K562 (cell line): Measurements from ENCODE around the gene TRIP10. TPM values are rescaled to one million over a fixed set of nuclear protein-coding genes. Genes with fewer than 3 reads are reported as not detected.

Source experiments
- ATAC-seq: fragments of 200-7000 bp; cut with Tn5 transposase; 3 replicates; pipeline ENCODE4 v1.9.1; 2020; ENCODE audit warnings: moderate library complexity
- BruUV-seq: library from RNA; stranded (reverse); fragments of 400-500 nt; replicated peaks from 2 replicates; lab custom pipeline; 2021; lab: Mats Ljungman, UMichigan
- CTCF ChIA-PET: fragments of 300-600 bp; formaldehyde crosslinking; extraction: SDS; loops from one replicate; lab custom pipeline; 2021; ENCODE audit warnings: low intra/inter-chr PET ratio; lab: Yijun Ruan, JAX
- POLR2A ChIA-PET: fragments of 300-600, 350-650 bp; sonication (Branson Sonifier 250); formaldehyde crosslinking; extraction: SDS; loops from one replicate; lab custom pipeline; 2021; ENCODE audit warnings: antibody characterized with exemption, inconsistent platforms; lab: Yijun Ruan, JAX
- DNase-seq, 4 experiments: peaks; one replicate each; pipeline versions ENCODE4 v3.0.0 to v3.0.0-alpha.2; 2011 to 2018; ENCODE audit warnings: low spot score in 3 of 4, mixed read lengths in 3 of 4; ENCODE audit errors: extremely low read depth in 1 of 4
- FAIRE-seq: peaks from 2 replicates; lab custom pipeline; 2011; peaks lifted over from hg19 to GRCh38; lab: Jason Lieb, UNC
- H2AFZ ChIP-seq: 2 replicates; pipeline ENCODE4 v1.6.0; 2011; ENCODE audit warnings: low read depth, low read length, control low read depth, inconsistent platforms
- H3K27ac ChIP-seq: fragments of 200-600 bp; 3 replicates; pipeline ENCODE4 v1.8.0; 2011; ENCODE audit warnings: low read depth, mild to moderate bottlenecking, control low read depth, inconsistent platforms, low read length, moderate library complexity, mixed read lengths; ENCODE audit errors: extremely low read depth
- H3K27me3 ChIP-seq, 2 experiments: fragments of 300-600 bp in 1 of 2; 2 replicates in 1 of 2; 3 replicates in 1 of 2; pipeline versions ENCODE4 v1.6.0 to v1.8.0; 2011; ENCODE audit warnings: inconsistent platforms in 2 of 2, low read length in 2 of 2, mild to moderate bottlenecking in 1 of 2, mixed read lengths in 1 of 2, moderate library complexity in 1 of 2; ENCODE audit not compliant: control insufficient read depth in 2 of 2, insufficient read depth in 2 of 2
- H3K36me3 ChIP-seq: fragments of 300-600 bp; 3 replicates; pipeline ENCODE4 v1.8.0; 2011; ENCODE audit warnings: mild to moderate bottlenecking, low read length, inconsistent platforms; ENCODE audit not compliant: control insufficient read depth, insufficient read depth
- H3K4me1 ChIP-seq, 2 experiments: fragments of 200-600 bp in 1 of 2; replicated peaks in 1 of 2; 2 replicates in 1 of 2; 3 replicates in 1 of 2; pipeline versions ENCODE4 v1.5.1 to v1.8.0; 2011; ENCODE audit warnings: inconsistent platforms in 2 of 2, low read length in 2 of 2, mild to moderate bottlenecking in 1 of 2, mixed read lengths in 1 of 2, moderate library complexity in 1 of 2; ENCODE audit not compliant: control insufficient read depth in 2 of 2, insufficient read depth in 2 of 2
- H3K4me2 ChIP-seq: 2 replicates; pipeline ENCODE4 v1.6.1; 2011; ENCODE audit warnings: low read length, control low read depth, inconsistent platforms, mixed read lengths; ENCODE audit not compliant: insufficient read depth
- H3K4me3 ChIP-seq: fragments of 200-600 bp; sonication (generic), shearing (Covaris generic); 2 replicates; pipeline ENCODE4 v1.5.1; 2016; ENCODE audit warnings: control low read depth, inconsistent platforms
- H3K79me2 ChIP-seq: fragments of 200-600 bp; 3 replicates; pipeline ENCODE4 v1.8.0; 2011; ENCODE audit warnings: low read length, inconsistent platforms; ENCODE audit not compliant: control insufficient read depth, insufficient read depth
- H3K9ac ChIP-seq, 2 experiments: 2 replicates each; pipeline versions ENCODE4 v1.6.0 to v1.6.1; 2011; ENCODE audit warnings: low read depth in 2 of 2, low read length in 2 of 2, control low read depth in 1 of 2, inconsistent platforms in 1 of 2, mild to moderate bottlenecking in 1 of 2, mixed read lengths in 1 of 2; ENCODE audit not compliant: insufficient read depth in 1 of 2
- H3K9me1 ChIP-seq: one replicate; pipeline ENCODE4 v1.6.0; 2011; ENCODE audit warnings: inconsistent platforms, mild to moderate bottlenecking, low read length, moderate library complexity; ENCODE audit not compliant: control insufficient read depth, insufficient read depth
- H3K9me3 ChIP-seq: replicated peaks from 2 replicates; pipeline ENCODE4 v1.5.1; 2011; ENCODE audit warnings: low read depth, low read length, inconsistent platforms; ENCODE audit not compliant: control insufficient read depth, insufficient read depth
- H4K20me1 ChIP-seq: replicated peaks from 2 replicates; pipeline ENCODE4 v1.6.1; 2011; ENCODE audit warnings: low read length, inconsistent platforms, mixed read lengths; ENCODE audit not compliant: control insufficient read depth, insufficient read depth
- SAFB ChIP-seq: fragments of 200-400 bp; formaldehyde crosslinking; IDR thresholded peaks from 2 replicates; pipeline ENCODE4 v1.6.1; 2017; ENCODE audit warnings: low read depth, low read length, borderline replicate concordance
- SIN3B ChIP-seq: fragments of 450-650 bp; IDR thresholded peaks from 2 replicates; pipeline ENCODE4 v1.6.1; 2017; ENCODE audit warnings: low read depth, mild to moderate bottlenecking, moderate library complexity
- SREBF2 ChIP-seq: sonication (generic); formaldehyde crosslinking; IDR thresholded peaks from 2 replicates; pipeline ENCODE4 v1.4.0; 2020; ENCODE audit warnings: mild to moderate bottlenecking, missing genetic modification reagents
- ZFP36 ChIP-seq: fragments of 150-350 bp; IDR thresholded peaks from 2 replicates; pipeline ENCODE4 v1.6.1; 2018; ENCODE audit warnings: low read length, low read depth; ENCODE audit not compliant: partially characterized antibody
- WGBS: fragments of 100-300 bp; shearing (Covaris generic); methylation state at CpG from one replicate; pipeline ENCODE4 v1.1.6; 2016; ENCODE audit warnings: low coverage, mixed read lengths; ENCODE audit not compliant: insufficient coverage; ENCODE audit errors: missing lambda C conversion rate; 5-methylcytosine and 5-hydroxymethylcytosine counted together
- in situ Hi-C: fragments of 300-500 bp; cut with MboI; formaldehyde crosslinking; loops from 4 replicates; pipeline ENCODE4 v1.15.0; 2018; ENCODE audit warnings: inconsistent platforms, mixed read lengths
- intact Hi-C: fragments of 100-400 bp; cut with micrococcal nuclease; formaldehyde crosslinking; loops from 2 replicates; pipeline ENCODE4 v1.14.2; 2022
- polyA plus RNA-seq, 8 experiments: library from polyadenylated mRNA; depleted of rRNA in 4 of 8; stranded (reverse) in 5 of 8; unstranded in 3 of 8; fragments of >200 nt; fragmentation: Nextera tagmentation in 2 of 8; fragmentation: Illumina TruSeq in 1 of 8; extraction: Ambion mirVana in 2 of 8; extraction: Trizol in 1 of 8; gene quantifications; 2 replicates each; pipeline versions ENCODE4 v1.2.1 to v1.2.3, GENCODE V29; 2011 to 2014; ENCODE audit warnings: inconsistent platforms in 1 of 8, missing spikeins in 1 of 8
- total RNA-seq, 7 experiments: library from RNA; depleted of rRNA in 6 of 7; stranded (reverse); fragments of >200 nt in 6 of 7; fragmentation: Illumina TruSeq in 2 of 7; extraction: Trizol in 2 of 7; gene quantifications; 2 replicates each; pipeline versions ENCODE4 v1.2.1 to v1.2.3, GENCODE V29; 2011 to 2021; ENCODE audit warnings: low replicate concordance in 1 of 7

TRIP10 gene
- total and polyA plus RNA-seq, 9 of the 15 experiments (the other 6 are each of a cell fraction or from before 2014, with no cell fraction given): 1.2 to 66.8 (median 36.1) TPM

GRCh38 chr19:6712231-6712630 lies 27.2 kb upstream of the TRIP10 start:
- Histone ChIP-seq H3K4me1 (peaks cover 0 to 18% of the 10 kb centered on the region in 2 experiments; a peak in 3 of 5 replicates), H3K27ac (no peak overlapping the region), H3K79me2 (no peaks in the 10 kb centered on the region), H3K27me3 (peaks cover 7 to 32% of the 10 kb centered on the region in 2 experiments; a peak in 4 of 5 replicates), H3K9ac (peak overlapping the region in 1 of 2 experiments; percentile 52; a peak in 2 of 4 replicates), H3K9me1 (no peaks in the 10 kb centered on the region), H4K20me1 (0 out of 2 replicates have a peak, but pooled peaks cover 5% of the 10 kb centered on the region), H3K4me3 (no peak overlapping the region), H3K4me2 (no peak overlapping the region), H3K9me3 (no peaks in the 10 kb centered on the region), H3K36me3 (no peaks in the 10 kb centered on the region), H2AFZ (no peak overlapping the region)
- no TSS peak for BruUV-seq
- in situ Hi-C loops (no loop called here), intact Hi-C loops (no loop called here)
- FAIRE-seq (no peak), DNase-seq (no peak), ATAC-seq (no peak; the same call in 2 of the 3 replicates)
- POLR2A ChIA-PET: no interaction called here
- 16% methylated on average over 16 of the region's 16 CpGs for WGBS
- TF ChIP-seq SIN3B (no peak), SAFB (peak; percentile 49; the same call in 1 of the 2 replicates)
- CTCF ChIA-PET: no interaction called here

- peaks cover 7 to 26% of the 10 kb centered on the region in 2 experiments; a peak in 4 of 5 replicates for H3K27me3 ChIP-seq
- H3K27ac ChIP-seq: no peak overlapping the region
- BruUV-seq: no TSS peak
- no peaks in the 10 kb centered on the region for H3K9me1 ChIP-seq
- POLR2A ChIA-PET: no interaction called here
- H3K79me2 ChIP-seq: no peaks in the 10 kb centered on the region
- H3K4me2 ChIP-seq: no peak overlapping the region
- H3K9me3 ChIP-seq: no peaks in the 10 kb centered on the region
- H3K9ac ChIP-seq: no peak overlapping the region
- 0 out of 2 replicates have a peak, but pooled peaks cover 5% of the 10 kb centered on the region for H4K20me1 ChIP-seq
- TF ChIP-seq ZFP36 (peak; percentile 73), SREBF2 (CRISPR knock-in tag) (no peak)
- peaks cover 7 to 19% of the 10 kb centered on the region in 2 experiments for H3K4me1 ChIP-seq
- no peak for ATAC-seq
- no peak for FAIRE-seq
- WGBS: 30% methylated on average over 19 of the region's 20 CpGs
- CTCF ChIA-PET: no interaction called here
- no peak overlapping the region for H3K4me3 ChIP-seq
- H2AFZ ChIP-seq: no peak overlapping the region
- H3K36me3 ChIP-seq: no peaks in the 10 kb centered on the region
- DNase-seq: no peak
- intact Hi-C loops (no loop called here), in situ Hi-C loops (no loop called here)
Measured at GRCh38 chr19:6712692-6713670, 26.5 kb upstream of the TRIP10 start.
